ENCODE results near the gene NHSL2.
"Not testable (repeated sequence)": the region's sequence is repeated elsewhere in the genome, so short reads cannot be mapped to it uniquely, and the experiment has no call there.

Gene NHSL2

GRCh38 chrX:71871367-71871766 lies 39.3 kb upstream of the NHSL2 start:
- H2BK12ac ChIP-seq (ENCODE audit: low read length in 2 of 2): no peak overlapping the region
- no peak overlapping the region for H4K91ac ChIP-seq (ENCODE audit: low read length)
- peaks cover 6% of the 10 kb centered on the region for H3K4me1 ChIP-seq (ENCODE audit: control insufficient read depth, insufficient read depth, low read depth, low read length)
- WGBS: 68% methylated on average over 3 of the region's 6 CpGs
- no peak overlapping the region for H3K27ac ChIP-seq (ENCODE audit: low read length, poor library complexity, severe bottlenecking)
- H3K18ac ChIP-seq (ENCODE audit: low read depth in 1 of 2, low read length in 2 of 2): no peak overlapping the region
- no peak overlapping the region for H3K14ac ChIP-seq (ENCODE audit: low read length in 2 of 2)
- no peak overlapping the region for H2AFZ ChIP-seq (ENCODE audit: low read depth, low read length)
- no peak overlapping the region for H3K9ac ChIP-seq (ENCODE audit: low read length)
- H3K27me3 ChIP-seq (ENCODE audit: control insufficient read depth in 1 of 2, insufficient read depth in 1 of 2, low read length in 2 of 2): peaks cover 14 to 33% of the 10 kb centered on the region in 2 experiments
- H3K4me3 ChIP-seq (ENCODE audit: insufficient read depth in 1 of 2, low read depth in 1 of 2, low read length in 2 of 2): no peak overlapping the region
- H3K23ac ChIP-seq (ENCODE audit: low read length in 2 of 2): no peak overlapping the region
- H2BK120ac ChIP-seq (ENCODE audit: low read depth, low read length): no peak overlapping the region
- H4K8ac ChIP-seq (ENCODE audit: low read length): no peak overlapping the region
- no peak for DNase-seq
- H3K4me2 ChIP-seq (ENCODE audit: low read length, poor library complexity, severe bottlenecking): no peak overlapping the region
- H3K79me1 ChIP-seq (replicated peaks; ENCODE audit: low read length, poor library complexity, severe bottlenecking): no peaks in the 10 kb centered on the region
- H3K36me3 ChIP-seq (ENCODE audit: control insufficient read depth in 1 of 2, insufficient read depth in 2 of 2, low read depth in 1 of 2, low read length in 2 of 2): no peaks in the 10 kb centered on the region
- no peak overlapping the region for H2AK5ac ChIP-seq (ENCODE audit: low read length, severe bottlenecking)
- H2BK15ac ChIP-seq (ENCODE audit: low read depth, poor library complexity, severe bottlenecking): no peak overlapping the region
- H3K4ac ChIP-seq (ENCODE audit: low read depth in 1 of 2, low read length in 2 of 2): no peak overlapping the region
- H2BK5ac ChIP-seq (ENCODE audit: low read depth, low read length, poor library complexity, severe bottlenecking): no peak overlapping the region
- H3K9me3 ChIP-seq (ENCODE audit: control insufficient read depth, low read length): peaks cover 3% of the 10 kb centered on the region

DNA sequence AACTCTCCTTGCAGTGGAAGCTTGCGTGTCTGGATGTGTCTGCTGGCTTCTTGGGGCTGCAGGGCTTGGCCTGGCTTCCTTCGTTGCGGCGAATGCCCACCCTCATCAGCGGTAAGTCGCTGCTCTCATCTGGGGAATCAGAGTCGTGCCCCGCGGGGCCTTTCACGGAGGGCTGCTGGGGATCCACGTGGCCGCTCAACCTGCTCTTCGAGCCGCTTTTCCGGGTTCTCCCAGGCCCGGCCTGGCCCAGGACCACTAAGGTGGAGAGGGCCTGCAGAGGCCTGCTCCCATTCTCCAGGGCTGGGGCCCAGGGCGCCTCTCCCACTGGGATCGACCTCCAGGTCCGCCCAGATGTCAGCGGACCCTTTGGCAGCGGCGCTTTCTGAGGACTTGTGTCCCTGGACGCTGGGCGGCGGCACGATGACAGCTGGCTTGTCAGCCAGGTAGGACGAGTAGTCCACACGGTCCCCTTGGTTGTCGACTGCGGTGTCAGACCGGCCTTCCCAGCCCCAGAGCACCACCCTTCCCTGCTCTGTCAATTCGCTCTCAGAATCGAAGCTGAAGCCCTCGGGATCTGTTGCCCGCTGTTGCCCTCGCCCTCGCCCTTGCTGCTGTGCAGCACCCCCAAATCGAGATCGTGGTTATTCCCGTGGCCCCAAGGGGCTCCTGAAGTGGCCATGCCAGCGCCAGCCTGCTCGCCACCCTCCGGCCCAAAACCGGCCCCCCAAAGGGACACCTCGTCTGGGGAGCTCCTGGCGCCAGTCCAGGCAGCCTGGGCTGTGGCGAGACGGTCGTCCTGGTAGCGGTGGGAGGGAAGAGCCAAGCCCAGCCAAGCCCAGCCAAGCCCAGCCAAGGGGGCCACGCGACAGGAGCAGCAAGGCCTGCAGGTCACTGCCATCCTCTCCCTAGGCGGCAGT lies 37.8 kb upstream of the NHSL2 start:
- Histone ChIP-seq H4K8ac (ENCODE audit: low read length) (no peak overlapping the region), H3K4me3 (ENCODE audit: insufficient read depth in 1 of 2, low read depth in 1 of 2, low read length in 2 of 2) (no peak overlapping the region), H2AK5ac (ENCODE audit: low read length, severe bottlenecking) (no peak overlapping the region), H3K4ac (ENCODE audit: low read depth in 1 of 2, low read length in 2 of 2) (no peak overlapping the region), H2BK12ac (ENCODE audit: low read length in 2 of 2) (no peak overlapping the region), H3K36me3 (ENCODE audit: control insufficient read depth in 1 of 2, insufficient read depth in 2 of 2, low read depth in 1 of 2, low read length in 2 of 2) (no peaks in the 10 kb centered on the region), H2AFZ (ENCODE audit: low read depth, low read length) (no peak overlapping the region), H3K9ac (ENCODE audit: low read length) (no peak overlapping the region), H3K4me2 (ENCODE audit: low read length, poor library complexity, severe bottlenecking) (no peak overlapping the region), H3K18ac (ENCODE audit: low read depth in 1 of 2, low read length in 2 of 2) (no peak overlapping the region), H4K91ac (ENCODE audit: low read length) (no peak overlapping the region), H2BK120ac (ENCODE audit: low read depth, low read length) (no peak overlapping the region), H3K14ac (ENCODE audit: low read length in 2 of 2) (no peak overlapping the region), H3K27me3 (ENCODE audit: control insufficient read depth in 1 of 2, insufficient read depth in 1 of 2, low read length in 2 of 2) (peaks cover 10 to 19% of the 10 kb centered on the region in 2 experiments), H3K4me1 (ENCODE audit: control insufficient read depth, insufficient read depth, low read depth, low read length) (peaks cover 6% of the 10 kb centered on the region), H3K9me3 (ENCODE audit: control insufficient read depth, low read length) (no peaks in the 10 kb centered on the region), H3K79me1 (replicated peaks; ENCODE audit: low read length, poor library complexity, severe bottlenecking) (no peaks in the 10 kb centered on the region), H3K27ac (ENCODE audit: low read length, poor library complexity, severe bottlenecking) (no peak overlapping the region), H3K23ac (ENCODE audit: low read length in 2 of 2) (no peak overlapping the region), H2BK5ac (ENCODE audit: low read depth, low read length, poor library complexity, severe bottlenecking) (no peak overlapping the region), H2BK15ac (ENCODE audit: low read depth, poor library complexity, severe bottlenecking) (no peak overlapping the region)
- WGBS: 96% methylated on average over 51 of the region's 53 CpGs
- DNase-seq: no peak

DNA sequence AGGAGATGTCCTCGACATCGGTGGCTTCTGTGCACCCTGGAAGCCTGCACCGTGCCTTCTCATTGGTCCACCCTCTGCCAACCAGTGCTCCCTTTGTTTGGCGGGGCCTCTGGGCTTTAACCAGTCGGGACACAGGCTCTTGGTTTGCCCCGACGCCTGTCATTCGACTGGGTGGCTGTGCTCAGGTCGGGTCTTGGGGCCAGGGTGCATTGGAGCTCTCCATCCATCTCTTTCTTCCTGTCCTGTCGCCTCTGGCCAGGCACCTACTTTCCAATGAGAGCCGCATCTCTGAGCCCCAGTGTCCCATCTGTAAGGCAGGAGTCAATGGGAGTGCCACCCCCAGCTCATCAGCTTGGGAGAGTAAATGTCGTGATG lies 37.2 kb upstream of the NHSL2 start:
- Histone ChIP-seq H3K23ac (ENCODE audit: low read length in 2 of 2) (no peak overlapping the region), H3K9ac (ENCODE audit: low read length) (no peak overlapping the region), H4K91ac (ENCODE audit: low read length) (no peak overlapping the region), H3K4me3 (ENCODE audit: insufficient read depth in 1 of 2, low read depth in 1 of 2, low read length in 2 of 2) (no peak overlapping the region), H2BK120ac (ENCODE audit: low read depth, low read length) (no peak overlapping the region), H2BK5ac (ENCODE audit: low read depth, low read length, poor library complexity, severe bottlenecking) (no peak overlapping the region), H2BK12ac (ENCODE audit: low read length in 2 of 2) (no peak overlapping the region), H2AFZ (ENCODE audit: low read depth, low read length) (no peak overlapping the region), H3K4ac (ENCODE audit: low read depth in 1 of 2, low read length in 2 of 2) (no peak overlapping the region), H3K36me3 (ENCODE audit: control insufficient read depth in 1 of 2, insufficient read depth in 2 of 2, low read depth in 1 of 2, low read length in 2 of 2) (no peaks in the 10 kb centered on the region), H3K79me1 (replicated peaks; ENCODE audit: low read length, poor library complexity, severe bottlenecking) (no peaks in the 10 kb centered on the region), H3K9me3 (ENCODE audit: control insufficient read depth, low read length) (peaks cover under 1% of the 10 kb centered on the region), H3K14ac (ENCODE audit: low read length in 2 of 2) (no peak overlapping the region), H3K4me1 (ENCODE audit: control insufficient read depth, insufficient read depth, low read depth, low read length) (peaks cover 6% of the 10 kb centered on the region), H3K27me3 (ENCODE audit: control insufficient read depth in 1 of 2, insufficient read depth in 1 of 2, low read length in 2 of 2) (peaks cover 6 to 13% of the 10 kb centered on the region in 2 experiments), H2BK15ac (ENCODE audit: low read depth, poor library complexity, severe bottlenecking) (no peak overlapping the region), H3K18ac (ENCODE audit: low read depth in 1 of 2, low read length in 2 of 2) (no peak overlapping the region), H3K27ac (ENCODE audit: low read length, poor library complexity, severe bottlenecking) (no peak overlapping the region), H3K4me2 (ENCODE audit: low read length, poor library complexity, severe bottlenecking) (no peak overlapping the region), H2AK5ac (ENCODE audit: low read length, severe bottlenecking) (no peak overlapping the region), H4K8ac (ENCODE audit: low read length) (no peak overlapping the region)
- no peak for DNase-seq
- 93% methylated on average over 11 of the region's 12 CpGs for WGBS

- not testable (repeated sequence) for H4K8ac ChIP-seq (ENCODE audit: low read length); H4K91ac ChIP-seq (ENCODE audit: low read length); H3K18ac ChIP-seq (ENCODE audit: low read depth in 1 of 2, low read length in 2 of 2); H3K79me1 ChIP-seq (replicated peaks; ENCODE audit: low read length, poor library complexity, severe bottlenecking); H2AFZ ChIP-seq (ENCODE audit: low read depth, low read length); H3K14ac ChIP-seq (ENCODE audit: low read length in 2 of 2); H2BK15ac ChIP-seq (ENCODE audit: low read depth, poor library complexity, severe bottlenecking); DNase-seq; H3K4me1 ChIP-seq (ENCODE audit: control insufficient read depth, insufficient read depth, low read depth, low read length); H3K27ac ChIP-seq (ENCODE audit: low read length, poor library complexity, severe bottlenecking); H3K4me3 ChIP-seq (ENCODE audit: insufficient read depth in 1 of 2, low read depth in 1 of 2, low read length in 2 of 2); H3K4ac ChIP-seq (ENCODE audit: low read depth in 1 of 2, low read length in 2 of 2); H3K4me2 ChIP-seq (ENCODE audit: low read length, poor library complexity, severe bottlenecking); H2BK120ac ChIP-seq (ENCODE audit: low read depth, low read length); H2BK12ac ChIP-seq (ENCODE audit: low read length in 2 of 2); H3K23ac ChIP-seq (ENCODE audit: low read length in 2 of 2); H2AK5ac ChIP-seq (ENCODE audit: low read length, severe bottlenecking); H3K36me3 ChIP-seq (ENCODE audit: control insufficient read depth in 1 of 2, insufficient read depth in 2 of 2, low read depth in 1 of 2, low read length in 2 of 2); H2BK5ac ChIP-seq (ENCODE audit: low read depth, low read length, poor library complexity, severe bottlenecking); H3K9ac ChIP-seq (ENCODE audit: low read length)
- 98% methylated on average over 13 of the region's 32 CpGs for WGBS
- Histone ChIP-seq H3K9me3 (ENCODE audit: control insufficient read depth, low read length) (peaks cover 15% of the 10 kb centered on the region), H3K27me3 (ENCODE audit: control insufficient read depth in 1 of 2, insufficient read depth in 1 of 2, low read length in 2 of 2) (peaks cover 0 to 25% of the 10 kb centered on the region in 2 experiments)
Measured at GRCh38 chrX:71876841-71877240, 33.8 kb upstream of the NHSL2 start.

All from mesenchymal stem cell (in vitro differentiated cells and primary cell).